Keratinocyte (primary cell): Measurements from ENCODE around the gene PER2.
A peak's percentile ranks its signal among the peaks of the same experiment; 100 is the strongest.

Experiments used
- CTCF ChIP-seq, 3 experiments: IDR thresholded peaks in 1 of 3; conservative IDR thresholded peaks in 1 of 3; optimal IDR thresholded peaks in 1 of 3; 2 replicates in 2 of 3; 3 replicates in 1 of 3; pipeline versions ENCODE3 to v1.5.1; 2011; ENCODE audit warnings: low read length in 3 of 3, mild to moderate bottlenecking in 3 of 3, moderate library complexity in 2 of 3, control low read depth in 1 of 3, inconsistent platforms in 1 of 3; ENCODE audit not compliant: insufficient read depth in 2 of 3; ENCODE audit errors: extremely low read depth in 1 of 3
- EZH2 ChIP-seq: IDR thresholded peaks from one replicate; pipeline ENCODE4 v1.6.1; 2012; ENCODE audit warnings: inconsistent platforms, mild to moderate bottlenecking, low read length, moderate library complexity

- no peak for TF ChIP-seq CTCF (optimal IDR thresholded peaks at IDR 0.05 in 1 of 3, IDR thresholded peaks at IDR 0.05 in 1 of 3, conservative IDR thresholded peaks at IDR 0.05 in 1 of 3; ENCODE audit: extremely low read depth in 1 of 3, insufficient read depth in 2 of 3, low read length in 3 of 3)
- TF ChIP-seq EZH2: peak; percentile 0
Observed at GRCh38 chr2:238228700-238229099, 59.7 kb downstream of the PER2 start.
